D721Med (cell line): ENCODE measurements around the gene POU6F2.

Source experiments
- DNase-seq: peaks from one replicate; pipeline ENCODE4 v3.0.0; 2011; ENCODE audit warnings: low spot score; ENCODE audit not compliant: insufficient read length
- FAIRE-seq: peaks from 2 replicates; lab custom pipeline; 2011; peaks lifted over from hg19 to GRCh38; lab: Jason Lieb, UNC
- CTCF ChIP-seq: IDR thresholded peaks from 2 replicates; pipeline ENCODE4 v1.5.1; 2012; ENCODE audit warnings: mild to moderate bottlenecking, control low read depth; ENCODE audit not compliant: insufficient read depth; ENCODE audit errors: missing control alignments

Gene POU6F2

GRCh38 chr7:38951213-38951612 is 26.5 kb upstream of the POU6F2 start:
- DNase-seq (no peak), FAIRE-seq (no peak)
- TF ChIP-seq CTCF, result no peak

GRCh38 chr7:38953227-38953626 is 24.5 kb upstream of the POU6F2 start:
- no peak for DNase-seq
- peak; percentile 29 for FAIRE-seq
- TF ChIP-seq CTCF, result no peak

GRCh38 chr7:38953971-38954370 is 23.7 kb upstream of the POU6F2 start:
- FAIRE-seq (no peak), DNase-seq (no peak)
- TF ChIP-seq CTCF, result no peak

GRCh38 chr7:38955892-38956291 is 21.8 kb upstream of the POU6F2 start:
- DNase-seq (no peak), FAIRE-seq (no peak)
- TF ChIP-seq CTCF, result no peak

GRCh38 chr7:38962028-38962427 is 15.7 kb upstream of the POU6F2 start:
- TF ChIP-seq CTCF, result no peak
- no peak for FAIRE-seq

GRCh38 chr7:38964921-38965320 is 12.8 kb upstream of the POU6F2 start:
- no peak for TF ChIP-seq CTCF
- FAIRE-seq (no peak), DNase-seq (no peak)

More at GRCh38 chr7:38962028-38962427, 15.7 kb upstream of the POU6F2 start:
- DNase-seq, result no peak

- FAIRE-seq, result no peak
- no peak for DNase-seq
- TF ChIP-seq CTCF, result no peak
These were observed 3.9 kb upstream of the POU6F2 start for GRCh38 chr7:38973760-38974159.
